ENCODE results near the gene KEL.

KEL gene

GRCh38 chr7:142939226-142939910 lies 22.8 kb downstream of the KEL start, which contains the start of gene LLCFC1:
TSS of gene LLCFC1 (plus strand) at chr7:142939484. CDS start at chr7:142939622, 138 bp downstream.
- TF ChIP-seq CTCF (conservative IDR thresholded peaks at IDR 0.05; ENCODE audit: low read length) = no peak
- no peak for DNase-seq (ENCODE audit: low read depth)
- H3K4me3 ChIP-seq (ENCODE audit: low read length) = no peak within 1 kb of the TSS

GRCh38 chr7:142938611-142939010 lies 23.6 kb downstream of the KEL start:
- H3K4me3 ChIP-seq (ENCODE audit: low read length) = no peak overlapping the region
- no peak for DNase-seq (ENCODE audit: low read depth)
- no peak for TF ChIP-seq CTCF (conservative IDR thresholded peaks at IDR 0.05; ENCODE audit: low read length)

- no peak overlapping the region for H3K4me3 ChIP-seq (ENCODE audit: low read length)
- DNase-seq (ENCODE audit: low read depth) = no peak
- no peak for TF ChIP-seq CTCF (conservative IDR thresholded peaks at IDR 0.05; ENCODE audit: low read length)
Observed at GRCh38 chr7:142935941-142936565, 26.1 kb downstream of the KEL start.

- no peak for TF ChIP-seq CTCF (conservative IDR thresholded peaks at IDR 0.05; ENCODE audit: low read length)
- DNase-seq (ENCODE audit: low read depth) = no peak
- no peak overlapping the region for H3K4me3 ChIP-seq (ENCODE audit: low read length)
Observed at GRCh38 chr7:142934056-142934455, 28.1 kb downstream of the KEL start.

- H3K4me3 ChIP-seq (ENCODE audit: low read length) = no peak within 1 kb of the TSS
- no peak for DNase-seq (ENCODE audit: low read depth)
- TF ChIP-seq CTCF (conservative IDR thresholded peaks at IDR 0.05; ENCODE audit: low read length) = no peak
Observed at GRCh38 chr7:142933624-142934023, 28.5 kb downstream of the KEL start, which contains the start of gene TRPV5. TSS of gene TRPV5 (minus strand) at chr7:142933746. CDS start at chr7:142933459, 287 bp downstream.

- no peak for DNase-seq (ENCODE audit: low read depth)
- H3K4me3 ChIP-seq (ENCODE audit: low read length) = no peak overlapping the region
- TF ChIP-seq CTCF (conservative IDR thresholded peaks at IDR 0.05; ENCODE audit: low read length) = no peak
Observed at GRCh38 chr7:142933092-142933475, 29.1 kb downstream of the KEL start.
